AG09309 (cell line): Measurements from ENCODE around the gene TEX261.
A peak's percentile ranks its signal among the peaks of the same experiment; 100 is the strongest.
"Not testable (repeated sequence)": the region's sequence is repeated elsewhere in the genome, so short reads cannot be mapped to it uniquely, and the experiment has no call there.

Source experiments
- DNase-seq: peaks from one replicate; pipeline ENCODE4 v3.0.0-alpha.2; 2010; ENCODE audit warnings: low read depth
- H3K4me3 ChIP-seq: 2 replicates; pipeline ENCODE4 v1.5.1; 2011; ENCODE audit warnings: mild to moderate bottlenecking, low read depth, low read length, moderate library complexity; ENCODE audit not compliant: control insufficient read depth
- CTCF ChIP-seq: IDR thresholded peaks from 2 replicates; pipeline ENCODE4 v1.5.1; 2011; ENCODE audit warnings: mild to moderate bottlenecking, low read depth, low read length, inconsistent platforms; ENCODE audit not compliant: insufficient read depth, control insufficient read depth; ENCODE audit errors: missing control alignments

Gene TEX261

GRCh38 chr2:70994699-70995425, at the start of gene TEX261:
Gene TEX261 (minus strand): TSS chr2:70994873. CDS start chr2:70994757, 116 bp downstream.
- DNase-seq = peak; percentile 16
- peak within 1 kb of the TSS; percentile 78 for H3K4me3 ChIP-seq
- peak; percentile 62 for TF ChIP-seq CTCF

GRCh38 chr2:71043531-71044407, 49.1 kb upstream of the TEX261 start:
- TF ChIP-seq CTCF = no peak
- no peak overlapping the region for H3K4me3 ChIP-seq
- DNase-seq = no peak

GRCh38 chr2:71042287-71042686, 47.6 kb upstream of the TEX261 start:
- DNase-seq = no peak
- TF ChIP-seq CTCF = no peak
- H3K4me3 ChIP-seq = no peak overlapping the region

GRCh38 chr2:71036296-71036695, 41.6 kb upstream of the TEX261 start:
- DNase-seq, H3K4me3 ChIP-seq: not testable (repeated sequence)

GRCh38 chr2:71023553-71024243, 29.0 kb upstream of the TEX261 start:
- not testable (repeated sequence) for H3K4me3 ChIP-seq, DNase-seq
- TF ChIP-seq CTCF = peak; percentile 2

GRCh38 chr2:71021394-71021793, 26.7 kb upstream of the TEX261 start:
- not testable (repeated sequence) for H3K4me3 ChIP-seq, DNase-seq

- DNase-seq, H3K4me3 ChIP-seq: not testable (repeated sequence)
Measured at GRCh38 chr2:71019989-71020388, 25.3 kb upstream of the TEX261 start.

- TF ChIP-seq CTCF = no peak
- H3K4me3 ChIP-seq = no peak overlapping the region
- no peak for DNase-seq
Measured at GRCh38 chr2:71018625-71019024, 24.0 kb upstream of the TEX261 start.

- DNase-seq, H3K4me3 ChIP-seq: not testable (repeated sequence)
Measured at GRCh38 chr2:71011786-71012185, 17.1 kb upstream of the TEX261 start.
